B cell (primary cell): ENCODE data around the gene CD79B. TPM values are rescaled to one million over a fixed set of nuclear protein-coding genes. Genes with fewer than 3 reads are reported as not detected.

ENCODE experiments used
- ATAC-seq: fragments of 200-7000 bp; cut with Tn5 transposase; one replicate; pipeline ENCODE4 v1.10.0; 2021; ENCODE audit warnings: low read depth, mild to moderate bottlenecking, moderate number of reproducible peaks, moderate library complexity
- CTCF ChIA-PET: fragments of 350-600 bp; sonication (Branson Sonifier 250); formaldehyde crosslinking; loops from one replicate; lab custom pipeline; 2021; ENCODE audit warnings: antibody characterized with exemption, inconsistent platforms; lab: Charles Lee
- POLR2A ChIA-PET: fragments of 350-600 bp; sonication (Branson Sonifier 250); formaldehyde crosslinking; loops from one replicate; lab custom pipeline; 2021; ENCODE audit warnings: antibody characterized with exemption; lab: Charles Lee
- DNase-seq: peaks from one replicate; pipeline ENCODE4 v3.0.0; 2013
- H2AFZ ChIP-seq: 2 replicates; pipeline ENCODE4 v1.6.1; 2012; ENCODE audit warnings: mild to moderate bottlenecking, low read depth, low read length; ENCODE audit not compliant: insufficient read depth, poor library complexity, severe bottlenecking
- H3K27ac ChIP-seq, 2 donors: 1 replicate in 1 of 2; 2 replicates in 1 of 2; pipeline ENCODE4 v1.5.1; 2012 to 2013; ENCODE audit warnings: low read length in 2 of 2, mild to moderate bottlenecking in 2 of 2, moderate library complexity in 1 of 2
- H3K27me3 ChIP-seq, 4 experiments: fragments of 200-600 bp in 1 of 4; sonication (generic) in 1 of 4; replicated peaks in 1 of 4; 1 replicate in 2 of 4; 2 replicates in 2 of 4; pipeline versions ENCODE4 v1.6.1 to v1.7.0; 2013 to 2016; ENCODE audit warnings: low read length in 3 of 4, mild to moderate bottlenecking in 2 of 4, mixed read lengths in 1 of 4, moderate library complexity in 1 of 4; ENCODE audit not compliant: insufficient read depth in 4 of 4, control insufficient read depth in 3 of 4; ENCODE audit errors: control extremely low read depth in 1 of 4
- H3K36me3 ChIP-seq, 2 experiments: replicated peaks in 1 of 2; 1 replicate in 1 of 2; 2 replicates in 1 of 2; pipeline versions ENCODE4 v1.6.1 to v1.7.1; 2013; ENCODE audit warnings: low read length in 1 of 2; ENCODE audit not compliant: insufficient read depth in 2 of 2, control insufficient read depth in 1 of 2; ENCODE audit errors: control extremely low read depth in 1 of 2, extremely low read depth in 1 of 2
- H3K4me1 ChIP-seq, 2 donors: fragments of 200-600 bp in 1 of 2; sonication (generic) in 1 of 2; 1 replicate in 1 of 2; 2 replicates in 1 of 2; pipeline versions ENCODE4 v1.5.1 to v1.6.1; 2013 to 2017; ENCODE audit warnings: low read length in 2 of 2; ENCODE audit not compliant: control insufficient read depth in 2 of 2, insufficient read depth in 2 of 2
- H3K4me2 ChIP-seq: replicated peaks from 2 replicates; pipeline ENCODE3; 2012; ENCODE audit warnings: mild to moderate bottlenecking, low read depth, low read length; ENCODE audit not compliant: poor library complexity, severe bottlenecking
- H3K4me3 ChIP-seq, 5 experiments: fragments of 200-600 bp in 1 of 5; sonication (generic) in 1 of 5; 1 replicate in 3 of 5; 2 replicates in 2 of 5; pipeline versions ENCODE4 v1.5.1 to v1.7.0; 2011 to 2016; ENCODE audit warnings: low read length in 4 of 5, mild to moderate bottlenecking in 4 of 5, low read depth in 2 of 5, control low read depth in 1 of 5, moderate library complexity in 1 of 5; ENCODE audit not compliant: insufficient read depth in 1 of 5; ENCODE audit errors: control extremely low read depth in 1 of 5, extremely low read depth in 1 of 5
- H3K79me2 ChIP-seq: fragments of 200-600 bp; sonication (generic); one replicate; pipeline ENCODE4 v1.6.0; 2016; ENCODE audit warnings: low read length; ENCODE audit not compliant: control insufficient read depth, insufficient read depth
- H3K9ac ChIP-seq: fragments of 200-600 bp; sonication (generic); 2 replicates; pipeline ENCODE4 v1.6.1; 2017; ENCODE audit warnings: mild to moderate bottlenecking, low read length, moderate library complexity
- H3K9me3 ChIP-seq, 3 donors: one replicate each; pipeline versions ENCODE4 v1.6.1 to v1.7.1; 2013; ENCODE audit warnings: low read length in 2 of 3; ENCODE audit not compliant: control insufficient read depth in 2 of 3, insufficient read depth in 1 of 3; ENCODE audit errors: control extremely low read depth in 1 of 3
- H4K20me1 ChIP-seq: 2 replicates; pipeline ENCODE4 v1.6.0; 2012; ENCODE audit warnings: mild to moderate bottlenecking, low read length; ENCODE audit not compliant: insufficient read depth, control insufficient read depth, poor library complexity, severe bottlenecking
- H3K27ac Mint-ChIP-seq: one replicate; pipeline ENCODE4 v1.8.0; 2021; ENCODE audit warnings: mixed read lengths
- H3K27me3 Mint-ChIP-seq: one replicate; pipeline ENCODE4 v1.8.0; 2021; ENCODE audit warnings: mixed read lengths
- H3K4me1 Mint-ChIP-seq: one replicate; pipeline ENCODE4 v1.8.0; 2021; ENCODE audit warnings: mixed read lengths
- H3K4me3 Mint-ChIP-seq: one replicate; pipeline ENCODE4 v1.8.0; 2021; ENCODE audit warnings: mixed read lengths
- H3K9me3 Mint-ChIP-seq: one replicate; pipeline ENCODE4 v1.8.0; 2022; ENCODE audit warnings: mixed read lengths; ENCODE audit not compliant: insufficient read depth
- EZH2 ChIP-seq: IDR thresholded peaks from 2 replicates; pipeline ENCODE4 v1.6.1; 2012; ENCODE audit warnings: borderline replicate concordance, low read depth, mild to moderate bottlenecking, moderate library complexity, low read length; ENCODE audit not compliant: insufficient read depth, poor library complexity, severe bottlenecking
- WGBS: methylation state at CpG from one replicate; pipeline ENCODE4 v1.1.5; 2013; ENCODE audit warnings: missing lambda C conversion rate; ENCODE audit not compliant: insufficient coverage; 5-methylcytosine and 5-hydroxymethylcytosine counted together
- intact Hi-C: fragments of 100-400 bp; cut with micrococcal nuclease; formaldehyde crosslinking; loops from one replicate; pipeline ENCODE4 v1.10.0; 2022
- polyA plus RNA-seq: library from polyadenylated mRNA; depleted of rRNA; stranded (reverse); fragments of >200 nt; gene quantifications from 2 replicates; pipeline ENCODE4 v1.2.3, GENCODE V29; 2012
- total RNA-seq, 2 donors: library from RNA; stranded (reverse); fragments of 120-200 nt in 1 of 2; gene quantifications; 1 replicate in 1 of 2; 2 replicates in 1 of 2; pipeline versions ENCODE4 v1.2.3 to v1.2.4, GENCODE V29; 2013 to 2022
- TF ChIP-seq, protein P1 (sequence below): fragments of 200-600 bp; IDR thresholded peaks from one replicate; pipeline ENCODE4 v1.8.0; 2022; ENCODE audit warnings: antibody characterized with exemption, mild to moderate bottlenecking

CD79B gene
- total and polyA plus RNA-seq, 2 donors (not counting 1 experiment from before 2014, with no cell fraction given), result 891 to 1,100 TPM

DNA sequence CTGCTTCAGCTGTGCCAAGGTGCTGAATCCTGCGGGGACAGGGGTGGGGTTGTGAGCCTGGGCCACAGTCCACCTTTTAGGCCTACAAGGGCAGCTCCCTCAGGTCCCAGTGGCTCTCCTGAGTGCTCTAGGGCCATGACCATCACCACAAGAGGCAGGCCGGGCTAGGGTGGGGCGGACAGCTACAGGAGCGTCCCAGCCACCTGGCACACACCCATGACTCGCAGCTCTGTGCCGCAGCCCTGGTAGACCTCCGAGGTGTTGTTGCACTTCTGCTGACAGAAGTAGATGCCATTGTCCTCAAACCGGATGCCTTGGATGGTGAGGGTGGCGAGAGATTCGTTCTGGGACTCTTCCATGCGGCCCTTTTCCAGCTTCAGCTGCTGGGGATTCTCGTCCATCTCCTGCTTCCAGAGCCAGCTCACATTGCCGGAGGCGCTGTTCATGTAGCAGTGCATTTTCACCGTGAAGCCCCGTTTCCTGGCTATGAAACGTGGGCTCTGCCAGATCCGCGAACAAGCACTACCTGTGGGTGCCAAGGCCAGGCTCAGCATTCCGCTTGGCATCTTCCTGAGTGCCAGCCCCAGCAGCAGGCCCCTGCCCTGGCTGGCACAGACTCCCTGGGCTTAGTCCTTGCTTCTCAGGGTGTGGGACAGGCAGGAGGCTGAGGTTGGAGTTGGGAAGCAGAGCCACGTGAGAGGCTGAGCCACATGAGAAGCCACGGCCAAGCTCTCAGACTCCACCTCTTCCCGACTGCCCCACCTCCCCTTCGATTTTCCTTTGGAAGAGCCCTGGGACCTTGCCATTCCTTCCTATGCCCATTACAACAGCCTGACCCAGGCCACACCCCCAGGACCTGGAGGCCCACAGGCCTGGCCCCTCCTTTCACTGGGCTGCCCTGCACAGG, 2.0 kb downstream of the CD79B start:
- H3K4me1 Mint-ChIP-seq, result peaks cover 88% of the 10 kb centered on the region
- 29% methylated on average over 24 of the region's 24 CpGs for WGBS
- peaks cover 74% of the 10 kb centered on the region for H3K79me2 ChIP-seq

More for the DNA sequence above, 2.0 kb downstream of the CD79B start:
- H3K4me1 ChIP-seq, result peaks cover 73 to 86% of the 10 kb centered on the region in 2 donors
- H3K27ac ChIP-seq, result peak overlapping the region; percentile 85 to 89
- DNase-seq (no peak), ATAC-seq (no peak)
- no peaks in the 10 kb centered on the region for H3K27me3 ChIP-seq
- H3K9me3 ChIP-seq, result peaks cover 0 to under 1% (median 0%) of the 10 kb centered on the region in 3 donors
- H3K9me3 Mint-ChIP-seq, result no peaks in the 10 kb centered on the region
- peak overlapping the region; percentile 97 for H3K27ac Mint-ChIP-seq
- peak overlapping the region; percentile 80 to 100 (median 97) for H3K4me3 ChIP-seq
- POLR2A ChIA-PET, result interaction anchor here (0.6 to 12.1 kb wide), 7 partner anchors 11 to 220 kb away, joined by 3 to 360 read pairs (median 6); partner anchors contain the start of genes GH1, ICAM2 and PRR29
- peaks cover 0 to 51% of the 10 kb centered on the region in 2 experiments for H3K36me3 ChIP-seq
- no peak overlapping the region for H2AFZ ChIP-seq
- peak overlapping the region; percentile 97 for H3K4me2 ChIP-seq
- intact Hi-C loops, result loop anchor here (5.0 kb wide), 2 partner anchors 92 to 567 kb away; partner anchors contain the start of genes ICAM2 and POLG2
- H3K4me3 Mint-ChIP-seq, result peak overlapping the region; percentile 99
- no peak for TF ChIP-seq EZH2
- TF ChIP-seq, protein P1, sequence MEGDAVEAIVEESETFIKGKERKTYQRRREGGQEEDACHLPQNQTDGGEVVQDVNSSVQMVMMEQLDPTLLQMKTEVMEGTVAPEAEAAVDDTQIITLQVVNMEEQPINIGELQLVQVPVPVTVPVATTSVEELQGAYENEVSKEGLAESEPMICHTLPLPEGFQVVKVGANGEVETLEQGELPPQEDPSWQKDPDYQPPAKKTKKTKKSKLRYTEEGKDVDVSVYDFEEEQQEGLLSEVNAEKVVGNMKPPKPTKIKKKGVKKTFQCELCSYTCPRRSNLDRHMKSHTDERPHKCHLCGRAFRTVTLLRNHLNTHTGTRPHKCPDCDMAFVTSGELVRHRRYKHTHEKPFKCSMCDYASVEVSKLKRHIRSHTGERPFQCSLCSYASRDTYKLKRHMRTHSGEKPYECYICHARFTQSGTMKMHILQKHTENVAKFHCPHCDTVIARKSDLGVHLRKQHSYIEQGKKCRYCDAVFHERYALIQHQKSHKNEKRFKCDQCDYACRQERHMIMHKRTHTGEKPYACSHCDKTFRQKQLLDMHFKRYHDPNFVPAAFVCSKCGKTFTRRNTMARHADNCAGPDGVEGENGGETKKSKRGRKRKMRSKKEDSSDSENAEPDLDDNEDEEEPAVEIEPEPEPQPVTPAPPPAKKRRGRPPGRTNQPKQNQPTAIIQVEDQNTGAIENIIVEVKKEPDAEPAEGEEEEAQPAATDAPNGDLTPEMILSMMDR, result no peak
- peaks cover 46% of the 10 kb centered on the region for H4K20me1 ChIP-seq
- peak overlapping the region; percentile 97 for H3K9ac ChIP-seq
- no peaks in the 10 kb centered on the region for H3K27me3 Mint-ChIP-seq
- CTCF ChIA-PET, result interaction anchor here (1.0 to 26.0 kb wide), 8 partner anchors 8 to 203 kb away, joined by 3 to 834 read pairs (median 10); partner anchors contain the start of genes GH1 and ICAM2
